Hindlimb muscle (tissue), 1 donor: Measurements from ENCODE around the gene TTC39B. TPM values are rescaled to one million over a fixed set of nuclear protein-coding genes. Genes with fewer than 3 reads are reported as not detected.

Source experiments
- DNase-seq: peaks from one replicate; pipeline ENCODE4 v3.0.0-alpha.2; 2013
- polyA plus RNA-seq: library from polyadenylated mRNA; unstranded; fragments of 120-200 nt; gene quantifications from one replicate; pipeline ENCODE4 v1.2.1, GENCODE V29; 2013; ENCODE audit not compliant: insufficient read length

Gene TTC39B
- polyA plus RNA-seq, 1 donor = 1.7 TPM

GRCh38 chr9:15300218-15300617 lies 6.8 kb downstream of the TTC39B start:
- no peak for DNase-seq

GRCh38 chr9:15299374-15299939 lies 7.6 kb downstream of the TTC39B start:
- DNase-seq = no peak

GRCh38 chr9:15298362-15298761 lies 8.7 kb downstream of the TTC39B start:
- no peak for DNase-seq

- DNase-seq = peak; percentile 48
Observed at GRCh38 chr9:15295761-15296405, 11.1 kb downstream of the TTC39B start.

GRCh38 chr9:15294604-15295003 lies 12.4 kb downstream of the TTC39B start:
- no peak for DNase-seq

GRCh38 chr9:15293804-15294316 lies 13.2 kb downstream of the TTC39B start:
- DNase-seq = peak; percentile 53

GRCh38 chr9:15293084-15293483 lies 13.9 kb downstream of the TTC39B start:
- no peak for DNase-seq

GRCh38 chr9:15289603-15290002 lies 17.4 kb downstream of the TTC39B start:
- DNase-seq = peak; percentile 53

- no peak for DNase-seq
Observed at GRCh38 chr9:15287309-15287708, 19.7 kb downstream of the TTC39B start.

- DNase-seq = no peak
Observed at GRCh38 chr9:15286161-15286821, 20.7 kb downstream of the TTC39B start.

GRCh38 chr9:15282567-15283285 lies 24.3 kb downstream of the TTC39B start:
- no peak for DNase-seq

- no peak for DNase-seq
Observed at GRCh38 chr9:15280647-15281046, 26.4 kb downstream of the TTC39B start.

GRCh38 chr9:15278839-15279238 lies 28.2 kb downstream of the TTC39B start:
- DNase-seq = no peak

- no peak for DNase-seq
Observed at GRCh38 chr9:15278091-15278687, 28.8 kb downstream of the TTC39B start.

GRCh38 chr9:15277400-15278090 lies 29.5 kb downstream of the TTC39B start:
- DNase-seq = peak; percentile 55

- no peak for DNase-seq
Observed at GRCh38 chr9:15276328-15276938, 30.6 kb downstream of the TTC39B start.

- no peak for DNase-seq
Observed at GRCh38 chr9:15274425-15274824, 32.6 kb downstream of the TTC39B start.

GRCh38 chr9:15272377-15272928 lies 34.6 kb downstream of the TTC39B start:
- DNase-seq = no peak

GRCh38 chr9:15271403-15271802 lies 35.6 kb downstream of the TTC39B start:
- no peak for DNase-seq

- no peak for DNase-seq
Observed at GRCh38 chr9:15268782-15269181, 38.2 kb downstream of the TTC39B start.

- no peak for DNase-seq
Observed at GRCh38 chr9:15268317-15268716, 38.7 kb downstream of the TTC39B start.
